Measurements from ENCODE around the gene LNPEP.

The LNPEP gene

DNA sequence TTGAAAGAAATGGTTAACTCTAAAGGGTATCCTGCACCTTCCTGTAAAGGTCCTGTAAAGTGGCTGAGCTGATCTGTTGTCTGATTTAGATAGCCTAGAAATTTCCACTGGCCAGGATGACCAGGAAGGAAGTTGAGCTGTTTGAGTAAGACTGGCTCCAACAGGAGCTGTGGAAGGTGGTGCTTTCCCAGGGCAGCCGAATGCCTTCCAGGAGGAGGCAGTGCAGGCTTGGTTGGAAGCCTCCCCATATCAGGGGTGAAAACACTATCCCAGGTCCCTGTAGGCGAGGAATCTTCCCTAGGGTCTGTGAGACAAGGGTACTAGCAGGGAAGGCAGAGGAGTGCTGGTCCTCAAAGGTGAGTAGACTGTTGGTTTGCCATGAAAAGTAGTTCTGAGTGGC, 108.2 kb downstream of the LNPEP start:
- peaks cover 3% of the 10 kb centered on the region for H3K4me1 ChIP-seq (ENCODE audit: control insufficient read depth, low read depth, low read length)
- H3K36me3 ChIP-seq (ENCODE audit: control insufficient read depth, low read depth, low read length): no peaks in the 10 kb centered on the region
- no peaks in the 10 kb centered on the region for H3K27me3 ChIP-seq (ENCODE audit: control insufficient read depth, insufficient read depth, low read length)
- no peak overlapping the region for H3K27ac ChIP-seq (ENCODE audit: low read length)
- H3K4me3 ChIP-seq (ENCODE audit: low read length): no peak overlapping the region
- H3K9me3 ChIP-seq (ENCODE audit: control insufficient read depth, low read depth, low read length): no peaks in the 10 kb centered on the region
- no peak overlapping the region for H3K9ac ChIP-seq (ENCODE audit: low read length)

DNA sequence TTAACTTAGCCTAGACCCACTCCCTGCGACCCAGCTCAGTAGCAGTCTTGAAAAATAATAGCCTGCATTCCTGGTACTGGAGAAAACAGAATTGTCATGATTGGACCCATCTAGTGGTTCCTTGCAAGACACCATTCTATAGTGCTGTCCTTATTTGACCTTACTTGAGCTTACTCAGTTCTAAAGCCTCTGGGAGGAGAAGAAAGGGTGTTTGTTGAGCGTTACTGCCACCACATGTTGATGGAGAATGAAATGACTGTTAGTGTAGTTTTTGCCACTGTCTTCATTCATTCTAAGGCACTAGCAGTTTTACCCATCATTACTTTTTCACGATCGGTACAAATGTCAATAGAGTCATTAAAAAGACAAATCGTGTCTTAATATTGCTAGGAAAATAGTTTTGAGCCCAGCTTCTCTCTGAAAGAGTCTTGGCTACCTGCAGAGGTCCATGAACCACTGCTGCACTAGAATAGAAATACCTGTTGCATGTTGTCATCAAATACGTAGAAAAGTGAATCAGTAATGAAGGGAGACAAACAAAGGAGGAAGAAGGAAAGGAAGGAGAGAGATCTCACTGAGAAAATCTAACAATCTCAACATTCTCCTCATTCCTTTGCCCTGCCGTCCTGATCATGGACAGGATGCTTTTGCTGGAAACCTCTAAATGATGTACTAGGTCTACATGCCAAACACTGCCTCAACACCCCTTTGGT, 110.5 kb downstream of the LNPEP start:
- H3K4me1 ChIP-seq (ENCODE audit: control insufficient read depth, low read depth, low read length): peaks cover 3% of the 10 kb centered on the region
- no peak overlapping the region for H3K4me3 ChIP-seq (ENCODE audit: low read length)
- no peak overlapping the region for H3K9ac ChIP-seq (ENCODE audit: low read length)
- H3K27me3 ChIP-seq (ENCODE audit: control insufficient read depth, insufficient read depth, low read length): no peaks in the 10 kb centered on the region
- H3K27ac ChIP-seq (ENCODE audit: low read length): no peak overlapping the region
- H3K9me3 ChIP-seq (ENCODE audit: control insufficient read depth, low read depth, low read length): no peaks in the 10 kb centered on the region
- no peaks in the 10 kb centered on the region for H3K36me3 ChIP-seq (ENCODE audit: control insufficient read depth, low read depth, low read length)

DNA sequence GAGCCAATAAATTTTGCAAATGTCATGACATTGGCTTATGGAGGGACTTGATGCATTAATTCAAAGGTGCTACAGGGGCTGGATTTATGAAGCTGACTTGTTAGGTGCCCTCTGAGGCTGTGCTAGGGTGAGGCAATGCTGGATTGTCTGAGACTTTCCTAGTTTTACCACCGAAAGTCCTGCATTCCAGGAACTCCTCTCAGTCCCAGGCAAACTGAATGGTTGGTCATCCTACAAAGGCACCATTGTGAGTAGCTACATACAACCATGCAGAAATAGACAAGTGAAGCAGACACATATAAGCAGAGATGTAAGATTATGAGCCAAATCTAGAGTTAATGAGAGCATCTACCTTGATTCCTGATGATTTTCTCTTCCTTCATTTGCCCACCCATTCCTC, 111.2 kb downstream of the LNPEP start:
- Histone ChIP-seq H3K4me3 (ENCODE audit: low read length) (no peak overlapping the region), H3K9me3 (ENCODE audit: control insufficient read depth, low read depth, low read length) (no peaks in the 10 kb centered on the region), H3K4me1 (ENCODE audit: control insufficient read depth, low read depth, low read length) (peaks cover 3% of the 10 kb centered on the region), H3K36me3 (ENCODE audit: control insufficient read depth, low read depth, low read length) (no peaks in the 10 kb centered on the region), H3K9ac (ENCODE audit: low read length) (no peak overlapping the region), H3K27me3 (ENCODE audit: control insufficient read depth, insufficient read depth, low read length) (no peaks in the 10 kb centered on the region), H3K27ac (ENCODE audit: low read length) (no peak overlapping the region)

DNA sequence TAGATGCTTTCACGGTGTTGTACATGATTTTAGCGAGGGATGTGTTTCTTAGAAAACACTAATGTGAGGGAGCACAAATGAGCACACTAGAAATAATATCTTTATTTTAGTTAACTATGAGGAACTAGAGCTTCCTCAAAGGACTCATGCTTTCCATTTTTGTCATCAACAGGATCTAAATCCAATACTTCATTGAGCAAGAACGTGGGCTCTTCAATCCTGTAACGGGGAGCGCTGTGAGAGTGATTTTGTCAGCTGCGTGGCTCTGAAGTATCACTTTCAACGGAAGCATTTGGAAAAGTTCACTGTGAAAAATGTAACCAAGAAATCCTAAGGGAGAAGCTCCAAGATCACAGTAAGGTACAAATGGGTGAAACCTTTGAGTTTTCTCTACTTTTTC, 113.3 kb downstream of the LNPEP start:
- Histone ChIP-seq H3K4me3 (ENCODE audit: low read length) (no peak overlapping the region), H3K27me3 (ENCODE audit: control insufficient read depth, insufficient read depth, low read length) (no peaks in the 10 kb centered on the region), H3K9ac (ENCODE audit: low read length) (no peak overlapping the region)

DNA sequence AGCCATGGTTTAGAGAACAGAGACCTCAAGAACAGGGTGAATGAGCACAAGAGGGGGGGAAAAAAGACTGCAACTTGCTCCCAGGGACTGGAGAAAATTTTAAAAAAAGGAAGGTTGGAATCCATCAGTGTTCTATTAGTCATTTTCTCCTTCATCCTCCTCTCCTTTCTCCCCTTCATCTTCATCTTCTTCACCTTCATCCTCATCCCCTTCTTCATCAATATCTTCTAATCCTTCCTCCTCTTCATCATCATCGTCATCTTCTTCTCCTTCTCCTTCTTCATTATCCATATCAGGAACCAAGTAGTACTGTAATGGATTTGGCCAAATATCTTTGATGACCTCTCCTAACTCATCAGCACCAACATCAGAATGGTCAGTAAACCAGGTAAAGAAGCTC, 120.4 kb downstream of the LNPEP start:
- no peak overlapping the region for H3K27ac ChIP-seq (ENCODE audit: low read length)
- no peak overlapping the region for H3K9ac ChIP-seq (ENCODE audit: low read length)
- H3K36me3 ChIP-seq (ENCODE audit: control insufficient read depth, low read depth, low read length): no peaks in the 10 kb centered on the region
- no peaks in the 10 kb centered on the region for H3K9me3 ChIP-seq (ENCODE audit: control insufficient read depth, low read depth, low read length)
- no peaks in the 10 kb centered on the region for H3K27me3 ChIP-seq (ENCODE audit: control insufficient read depth, insufficient read depth, low read length)
- H3K4me3 ChIP-seq (ENCODE audit: low read length): no peak overlapping the region
- no peaks in the 10 kb centered on the region for H3K4me1 ChIP-seq (ENCODE audit: control insufficient read depth, low read depth, low read length)

More for the DNA sequence above, 113.3 kb downstream of the LNPEP start:
- Histone ChIP-seq H3K9me3 (ENCODE audit: control insufficient read depth, low read depth, low read length) (no peaks in the 10 kb centered on the region), H3K4me1 (ENCODE audit: control insufficient read depth, low read depth, low read length) (no peaks in the 10 kb centered on the region), H3K27ac (ENCODE audit: low read length) (no peak overlapping the region), H3K36me3 (ENCODE audit: control insufficient read depth, low read depth, low read length) (no peaks in the 10 kb centered on the region)

DNA sequence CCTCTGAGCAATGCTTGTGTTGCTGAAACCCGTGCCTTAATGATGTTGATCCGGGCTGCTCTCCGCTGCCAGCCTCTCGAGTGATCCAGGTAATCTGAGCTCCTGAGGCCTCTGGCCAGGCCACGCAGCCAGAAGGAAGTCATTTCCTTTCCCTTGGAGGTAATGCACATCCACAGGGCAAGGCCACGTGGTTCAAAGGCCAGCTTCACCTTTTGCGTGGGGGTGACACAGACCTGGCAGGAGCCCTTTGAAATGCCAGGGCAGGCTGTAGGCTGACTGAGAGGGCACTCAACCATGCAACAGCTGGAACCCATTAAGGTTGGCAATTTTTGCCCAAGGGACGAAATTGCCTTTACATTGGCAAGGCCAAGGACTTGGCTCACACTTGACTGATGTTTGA, 126.2 kb downstream of the LNPEP start:
- no peak overlapping the region for H3K9ac ChIP-seq (ENCODE audit: low read length)
- no peaks in the 10 kb centered on the region for H3K9me3 ChIP-seq (ENCODE audit: control insufficient read depth, low read depth, low read length)
- H3K4me1 ChIP-seq (ENCODE audit: control insufficient read depth, low read depth, low read length): peaks cover 11% of the 10 kb centered on the region
- no peak overlapping the region for H3K4me3 ChIP-seq (ENCODE audit: low read length)
- H3K27me3 ChIP-seq (ENCODE audit: control insufficient read depth, insufficient read depth, low read length): no peaks in the 10 kb centered on the region
- no peak overlapping the region for H3K27ac ChIP-seq (ENCODE audit: low read length)
- no peaks in the 10 kb centered on the region for H3K36me3 ChIP-seq (ENCODE audit: control insufficient read depth, low read depth, low read length)

GRCh38 chr5:97063251-97063650, 127.4 kb downstream of the LNPEP start:
- H3K36me3 ChIP-seq (ENCODE audit: control insufficient read depth, low read depth, low read length): no peaks in the 10 kb centered on the region
- H3K27ac ChIP-seq (ENCODE audit: low read length): no peak overlapping the region
- H3K9ac ChIP-seq (ENCODE audit: low read length): no peak overlapping the region
- no peaks in the 10 kb centered on the region for H3K27me3 ChIP-seq (ENCODE audit: control insufficient read depth, insufficient read depth, low read length)
- H3K9me3 ChIP-seq (ENCODE audit: control insufficient read depth, low read depth, low read length): no peaks in the 10 kb centered on the region
- no peak overlapping the region for H3K4me3 ChIP-seq (ENCODE audit: low read length)
- peaks cover 11% of the 10 kb centered on the region for H3K4me1 ChIP-seq (ENCODE audit: control insufficient read depth, low read depth, low read length)

GRCh38 chr5:97065475-97065874, 129.6 kb downstream of the LNPEP start:
- H3K27ac ChIP-seq (ENCODE audit: low read length): no peak overlapping the region
- H3K36me3 ChIP-seq (ENCODE audit: control insufficient read depth, low read depth, low read length): no peaks in the 10 kb centered on the region
- H3K27me3 ChIP-seq (ENCODE audit: control insufficient read depth, insufficient read depth, low read length): no peaks in the 10 kb centered on the region

GRCh38 chr5:97067296-97067850, 131.5 kb downstream of the LNPEP start:
- Histone ChIP-seq H3K27me3 (ENCODE audit: control insufficient read depth, insufficient read depth, low read length) (no peaks in the 10 kb centered on the region), H3K9ac (ENCODE audit: low read length) (no peak overlapping the region), H3K27ac (ENCODE audit: low read length) (no peak overlapping the region), H3K36me3 (ENCODE audit: control insufficient read depth, low read depth, low read length) (no peaks in the 10 kb centered on the region), H3K9me3 (ENCODE audit: control insufficient read depth, low read depth, low read length) (no peaks in the 10 kb centered on the region), H3K4me3 (ENCODE audit: low read length) (no peak overlapping the region), H3K4me1 (ENCODE audit: control insufficient read depth, low read depth, low read length) (peaks cover 11% of the 10 kb centered on the region)

More at GRCh38 chr5:97065475-97065874, 129.6 kb downstream of the LNPEP start:
- Histone ChIP-seq H3K4me1 (ENCODE audit: control insufficient read depth, low read depth, low read length) (peaks cover 11% of the 10 kb centered on the region), H3K4me3 (ENCODE audit: low read length) (no peak overlapping the region), H3K9me3 (ENCODE audit: control insufficient read depth, low read depth, low read length) (no peaks in the 10 kb centered on the region), H3K9ac (ENCODE audit: low read length) (no peak overlapping the region)

- no peak overlapping the region for H3K9ac ChIP-seq (ENCODE audit: low read length)
- no peak overlapping the region for H3K4me3 ChIP-seq (ENCODE audit: low read length)
- H3K9me3 ChIP-seq (ENCODE audit: control insufficient read depth, low read depth, low read length): no peaks in the 10 kb centered on the region
- no peaks in the 10 kb centered on the region for H3K36me3 ChIP-seq (ENCODE audit: control insufficient read depth, low read depth, low read length)
- no peaks in the 10 kb centered on the region for H3K27me3 ChIP-seq (ENCODE audit: control insufficient read depth, insufficient read depth, low read length)
- H3K27ac ChIP-seq (ENCODE audit: low read length): no peak overlapping the region
- peaks cover 9% of the 10 kb centered on the region for H3K4me1 ChIP-seq (ENCODE audit: control insufficient read depth, low read depth, low read length)
These were observed 134.4 kb downstream of the LNPEP start for GRCh38 chr5:97070234-97070633.

- H3K4me1 ChIP-seq (ENCODE audit: control insufficient read depth, low read depth, low read length): peaks cover under 1% of the 10 kb centered on the region
- H3K9ac ChIP-seq (ENCODE audit: low read length): no peak overlapping the region
- H3K27ac ChIP-seq (ENCODE audit: low read length): no peak overlapping the region
- H3K4me3 ChIP-seq (ENCODE audit: low read length): no peak overlapping the region
- H3K27me3 ChIP-seq (ENCODE audit: control insufficient read depth, insufficient read depth, low read length): no peaks in the 10 kb centered on the region
- H3K9me3 ChIP-seq (ENCODE audit: control insufficient read depth, low read depth, low read length): no peaks in the 10 kb centered on the region
- no peaks in the 10 kb centered on the region for H3K36me3 ChIP-seq (ENCODE audit: control insufficient read depth, low read depth, low read length)
These were observed 135.2 kb downstream of the LNPEP start for GRCh38 chr5:97071101-97071500.

- no peaks in the 10 kb centered on the region for H3K36me3 ChIP-seq (ENCODE audit: control insufficient read depth, low read depth, low read length)
- no peaks in the 10 kb centered on the region for H3K4me1 ChIP-seq (ENCODE audit: control insufficient read depth, low read depth, low read length)
- H3K27ac ChIP-seq (ENCODE audit: low read length): no peak overlapping the region
- H3K9ac ChIP-seq (ENCODE audit: low read length): no peak overlapping the region
- no peak overlapping the region for H3K4me3 ChIP-seq (ENCODE audit: low read length)
- no peaks in the 10 kb centered on the region for H3K9me3 ChIP-seq (ENCODE audit: control insufficient read depth, low read depth, low read length)
- H3K27me3 ChIP-seq (ENCODE audit: control insufficient read depth, insufficient read depth, low read length): no peaks in the 10 kb centered on the region
These were observed 136.1 kb downstream of the LNPEP start for GRCh38 chr5:97071993-97072392.

All from iPS-18a (cell line).